A673 (cell line): ENCODE data around the gene CREB3L1.

Experiments used
- CTCF ChIP-seq: fragments of 300-800, 200-600 bp; sonication (generic); conservative IDR thresholded peaks from 2 replicates; pipeline ENCODE4 v1.5.1; 2017; ENCODE audit warnings: low read depth, mild to moderate bottlenecking, antibody characterized with exemption, low read length, moderate library complexity, mixed read lengths
- EZH2 ChIP-seq: fragments of 200-600 bp; sonication (generic); IDR thresholded peaks from 2 replicates; pipeline ENCODE4 v1.6.1; 2017; ENCODE audit warnings: borderline replicate concordance, low read depth, mild to moderate bottlenecking, mixed read lengths, antibody characterized with exemption, low read length; ENCODE audit not compliant: poor library complexity, severe bottlenecking

DNA sequence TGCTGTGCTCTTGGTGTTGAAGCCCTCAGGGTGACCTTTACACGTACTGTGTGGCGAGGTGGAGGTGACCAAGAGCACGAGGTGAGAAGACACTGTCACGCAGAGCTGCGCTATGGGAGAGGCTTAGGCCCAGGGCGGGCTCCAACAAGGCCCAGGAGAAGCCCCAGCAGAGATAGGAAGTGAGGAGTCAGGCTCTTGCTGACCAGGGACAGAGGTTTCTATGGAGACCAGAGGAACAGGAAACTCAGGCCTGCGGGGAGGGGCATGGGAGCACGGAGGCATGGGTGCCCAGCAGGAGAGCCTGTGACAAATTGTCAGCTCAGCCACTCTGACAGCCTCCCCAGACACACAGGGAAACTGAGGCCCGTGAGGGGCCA lies 85.6 kb downstream of the CREB3L1 start:
- TF ChIP-seq CTCF (no peak), EZH2 (no peak)
